ENCODE measurements around the gene IFITM5.

DNA sequence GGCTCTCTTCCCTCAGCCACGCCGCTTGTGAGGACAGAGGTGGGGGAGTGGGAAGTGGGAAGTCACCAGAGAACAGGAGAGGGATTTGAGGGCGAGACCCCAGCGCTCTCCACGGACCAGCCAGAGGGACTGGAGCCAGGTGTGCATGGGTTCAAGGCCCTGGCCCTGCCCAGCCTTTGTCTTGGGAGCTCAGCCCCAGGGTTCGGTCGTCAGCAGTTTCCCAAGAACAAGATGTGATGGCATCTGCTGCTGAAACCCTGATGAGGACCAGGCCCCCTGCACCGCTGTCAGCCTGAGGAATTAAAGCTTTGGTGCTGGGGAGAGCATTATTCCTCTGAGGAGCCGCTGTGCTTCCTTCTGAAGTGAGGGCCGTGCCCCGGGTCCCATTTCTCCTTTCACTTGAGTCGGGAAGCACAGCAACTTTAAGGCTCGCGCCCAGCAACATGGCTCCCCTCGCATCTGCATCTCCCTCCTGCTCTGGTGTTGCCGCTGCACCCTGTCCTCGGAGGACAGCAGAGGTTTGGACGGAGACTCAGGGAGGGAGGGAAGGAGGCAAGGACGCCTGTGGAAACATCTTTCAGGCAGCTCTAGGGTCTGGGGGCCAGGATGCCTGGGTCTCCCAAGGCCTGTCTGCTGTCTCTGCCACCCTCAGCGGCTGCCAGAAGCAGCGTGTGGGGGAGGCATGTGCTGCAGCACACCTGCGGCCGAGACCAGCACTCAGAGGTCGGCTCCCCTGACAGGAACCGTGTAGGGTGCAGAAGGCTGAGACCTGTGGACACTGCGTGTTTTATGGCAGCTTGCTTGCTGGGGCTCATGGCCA is 3.8 kb downstream of the IFITM5 start:
- TF ChIP-seq, protein P1, sequence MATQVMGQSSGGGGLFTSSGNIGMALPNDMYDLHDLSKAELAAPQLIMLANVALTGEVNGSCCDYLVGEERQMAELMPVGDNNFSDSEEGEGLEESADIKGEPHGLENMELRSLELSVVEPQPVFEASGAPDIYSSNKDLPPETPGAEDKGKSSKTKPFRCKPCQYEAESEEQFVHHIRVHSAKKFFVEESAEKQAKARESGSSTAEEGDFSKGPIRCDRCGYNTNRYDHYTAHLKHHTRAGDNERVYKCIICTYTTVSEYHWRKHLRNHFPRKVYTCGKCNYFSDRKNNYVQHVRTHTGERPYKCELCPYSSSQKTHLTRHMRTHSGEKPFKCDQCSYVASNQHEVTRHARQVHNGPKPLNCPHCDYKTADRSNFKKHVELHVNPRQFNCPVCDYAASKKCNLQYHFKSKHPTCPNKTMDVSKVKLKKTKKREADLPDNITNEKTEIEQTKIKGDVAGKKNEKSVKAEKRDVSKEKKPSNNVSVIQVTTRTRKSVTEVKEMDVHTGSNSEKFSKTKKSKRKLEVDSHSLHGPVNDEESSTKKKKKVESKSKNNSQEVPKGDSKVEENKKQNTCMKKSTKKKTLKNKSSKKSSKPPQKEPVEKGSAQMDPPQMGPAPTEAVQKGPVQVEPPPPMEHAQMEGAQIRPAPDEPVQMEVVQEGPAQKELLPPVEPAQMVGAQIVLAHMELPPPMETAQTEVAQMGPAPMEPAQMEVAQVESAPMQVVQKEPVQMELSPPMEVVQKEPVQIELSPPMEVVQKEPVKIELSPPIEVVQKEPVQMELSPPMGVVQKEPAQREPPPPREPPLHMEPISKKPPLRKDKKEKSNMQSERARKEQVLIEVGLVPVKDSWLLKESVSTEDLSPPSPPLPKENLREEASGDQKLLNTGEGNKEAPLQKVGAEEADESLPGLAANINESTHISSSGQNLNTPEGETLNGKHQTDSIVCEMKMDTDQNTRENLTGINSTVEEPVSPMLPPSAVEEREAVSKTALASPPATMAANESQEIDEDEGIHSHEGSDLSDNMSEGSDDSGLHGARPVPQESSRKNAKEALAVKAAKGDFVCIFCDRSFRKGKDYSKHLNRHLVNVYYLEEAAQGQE (IDR thresholded peaks at IDR 0.05; ENCODE audit: insufficient read depth in 1 of 2, low read depth in 2 of 2, low read length in 2 of 2): no peak
- TF ChIP-seq POLR2AphosphoS5 (IDR thresholded peaks at IDR 0.05; ENCODE audit: low read depth, low read length): no peak
- TF ChIP-seq TAF1 (IDR thresholded peaks at IDR 0.05; ENCODE audit: borderline replicate concordance, insufficient read depth, low read length): no peak
- no peak for TF ChIP-seq SIN3A (IDR thresholded peaks at IDR 0.05; ENCODE audit: borderline replicate concordance, insufficient read depth, low read length)

Measured in PFSK-1 (cell line).